ENCODE measurements around the gene TSPAN17.
"Not testable (repeated sequence)": the region's sequence is repeated elsewhere in the genome, so short reads cannot be mapped to it uniquely, and the experiment has no call there.

The TSPAN17 gene

DNA sequence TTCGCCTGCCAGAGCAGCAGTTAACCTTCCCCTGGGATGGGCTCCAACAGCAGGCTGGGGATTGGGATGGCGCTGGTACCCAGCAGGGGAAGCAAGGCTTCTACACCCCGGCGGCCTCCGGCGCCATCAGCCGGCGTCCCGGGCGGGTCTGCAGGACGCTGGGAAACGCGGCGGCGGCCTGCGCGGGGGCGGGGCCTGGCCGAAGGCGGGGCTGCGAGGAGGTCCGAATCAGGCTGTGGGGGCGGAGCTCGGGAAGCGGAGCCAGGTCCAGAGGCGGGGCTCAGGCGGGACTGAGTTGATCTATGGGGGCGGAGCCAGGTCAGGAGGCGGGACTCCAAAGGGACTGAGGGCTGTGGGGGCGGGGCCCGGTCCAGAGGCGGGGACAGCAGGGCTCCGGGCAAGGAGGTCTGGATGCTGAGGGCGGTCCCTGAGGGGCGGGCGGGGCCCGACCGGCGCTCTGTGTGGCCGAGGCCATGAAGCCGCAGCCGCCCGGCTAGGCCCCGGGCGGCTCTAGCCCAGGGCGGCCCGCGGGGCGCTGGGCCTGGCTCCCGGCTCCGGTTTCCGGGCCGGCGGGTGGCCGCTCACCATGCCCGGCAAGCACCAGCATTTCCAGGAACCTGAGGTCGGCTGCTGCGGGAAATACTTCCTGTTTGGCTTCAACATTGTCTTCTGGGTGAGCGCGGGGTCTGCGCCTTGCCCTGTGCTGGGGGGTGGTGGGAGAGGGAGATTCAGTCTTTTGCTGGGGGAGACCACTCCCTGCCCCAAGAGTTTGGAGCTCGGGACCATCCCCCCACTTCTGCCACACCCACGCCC is at the start of gene TSPAN17:
TSS of gene TSPAN17 (plus strand) at position 455 of the 813 bp plus-strand sequence. CDS start at position 587, 132 bp downstream.
- peak; percentile 98 for DNase-seq

GRCh38 chr5:176599749-176600430 is 47.4 kb upstream of the TSPAN17 start:
- not testable (repeated sequence) for DNase-seq

DNA sequence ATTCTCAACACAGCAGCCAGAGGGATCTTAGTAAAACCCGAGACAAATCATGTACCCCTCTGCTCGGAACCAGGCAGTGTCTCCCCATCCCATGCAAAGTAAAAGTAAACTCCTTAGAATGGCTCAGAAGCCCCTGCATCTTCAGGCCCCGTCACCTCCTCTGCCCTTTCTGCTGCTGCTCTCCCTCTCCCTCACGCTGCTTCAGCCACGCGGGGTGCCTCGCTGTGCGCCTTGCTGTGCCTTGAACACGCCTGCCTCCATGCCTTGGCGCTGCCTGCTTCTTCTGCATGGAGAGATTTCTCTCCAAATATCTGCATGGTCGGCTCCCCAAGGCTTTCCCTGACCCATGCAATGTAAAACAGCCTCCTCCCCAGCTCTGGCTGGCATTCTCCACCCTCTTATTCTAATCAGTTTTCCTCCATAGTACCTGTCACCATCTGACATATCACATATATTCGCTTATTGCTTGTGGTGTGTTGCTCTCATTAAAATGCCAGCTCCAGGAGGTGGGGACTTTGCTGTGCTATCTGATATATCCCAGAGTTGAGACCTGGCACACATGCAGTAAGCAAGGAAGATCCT is 45.3 kb upstream of the TSPAN17 start:
- no peak for DNase-seq

- no peak for DNase-seq
Measured at GRCh38 chr5:176603091-176603490, 44.2 kb upstream of the TSPAN17 start.

- no peak for DNase-seq
Measured at GRCh38 chr5:176606032-176606431, 41.3 kb upstream of the TSPAN17 start.

DNA sequence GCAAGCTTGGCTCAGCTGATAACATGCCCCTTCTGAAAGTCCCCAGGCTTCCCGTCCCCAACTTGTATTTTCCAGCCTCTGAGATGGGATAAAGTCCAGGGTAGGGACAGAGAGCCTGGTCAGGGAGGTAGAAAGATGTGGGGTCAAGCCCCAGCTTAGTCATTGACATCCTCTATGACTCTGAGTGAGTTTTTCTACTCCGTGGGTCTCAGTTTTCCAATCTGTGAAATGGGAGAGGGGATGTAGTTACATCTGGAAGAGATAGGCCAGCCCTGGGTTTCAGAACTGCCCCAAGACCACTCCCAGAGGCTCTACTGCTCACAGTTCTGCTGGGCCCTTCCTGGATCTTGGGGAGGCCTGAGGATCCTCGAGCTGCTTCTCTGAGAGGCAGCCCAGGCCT is 40.4 kb upstream of the TSPAN17 start:
- DNase-seq, result no peak

- no peak for DNase-seq
Measured at GRCh38 chr5:176608142-176608705, 39.1 kb upstream of the TSPAN17 start.

DNA sequence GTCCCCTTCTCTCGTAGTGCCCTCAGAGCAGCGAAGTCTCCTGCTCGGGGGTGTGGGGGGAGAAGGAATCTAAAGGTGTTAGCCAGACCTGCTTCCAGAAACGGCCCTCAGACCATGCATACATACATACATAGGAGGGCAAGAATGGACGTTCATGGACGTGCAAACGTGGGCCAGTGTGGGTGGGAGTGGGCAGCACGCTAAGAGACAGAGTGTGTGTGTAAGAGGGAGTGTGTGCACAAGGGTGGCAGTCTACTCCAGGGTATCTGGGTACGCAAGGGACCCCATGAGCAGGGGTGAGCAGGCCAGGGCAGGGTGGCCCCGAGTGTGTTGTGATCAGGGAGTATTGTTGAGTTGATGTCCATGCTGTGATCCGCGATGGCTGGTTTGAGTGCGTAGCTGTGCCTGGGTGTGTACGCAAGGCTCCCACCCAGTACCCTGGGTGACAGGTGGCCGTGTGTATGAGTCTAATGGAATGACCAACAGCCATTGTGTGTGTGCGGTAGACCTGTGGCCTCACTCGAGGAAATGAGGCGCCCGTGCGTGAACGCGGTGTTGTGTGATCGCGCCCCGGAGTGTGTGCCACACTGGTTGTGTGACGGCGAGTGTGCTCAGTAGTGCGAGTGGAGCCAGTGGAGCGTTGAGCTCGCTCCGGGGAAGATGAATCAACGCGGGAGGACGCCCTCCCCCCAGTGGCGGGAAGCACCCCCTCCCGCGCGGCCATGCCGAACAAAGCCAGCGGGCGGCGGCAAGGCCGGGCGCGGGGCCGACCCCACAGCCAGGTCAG is 38.2 kb upstream of the TSPAN17 start:
- DNase-seq, result no peak

- DNase-seq, result peak; percentile 39
Measured at GRCh38 chr5:176609724-176610434, 37.4 kb upstream of the TSPAN17 start, which contains the start of gene GPRIN1. TSS of gene GPRIN1 (minus strand) at chr5:176610156. CDS start at chr5:176599834, 10,322 bp downstream.

DNA sequence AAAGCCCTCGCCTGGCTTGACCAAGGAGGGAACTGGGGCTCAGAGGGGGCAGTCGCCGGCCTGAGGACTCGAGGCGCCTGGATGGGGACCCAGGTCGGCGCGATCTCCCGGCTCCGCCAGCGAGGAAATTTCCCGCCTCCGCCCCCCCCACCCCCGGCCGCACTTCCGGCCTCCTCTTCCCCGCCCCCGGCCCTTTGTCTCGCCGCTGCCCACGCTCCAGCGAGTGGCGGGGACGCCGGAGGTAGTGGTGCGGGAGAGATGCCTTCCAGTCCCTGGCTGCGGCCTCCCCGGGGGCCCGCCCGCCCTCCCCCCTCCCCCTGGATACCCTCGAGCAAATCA is 36.9 kb upstream of the TSPAN17 start:
- DNase-seq, result no peak

DNA sequence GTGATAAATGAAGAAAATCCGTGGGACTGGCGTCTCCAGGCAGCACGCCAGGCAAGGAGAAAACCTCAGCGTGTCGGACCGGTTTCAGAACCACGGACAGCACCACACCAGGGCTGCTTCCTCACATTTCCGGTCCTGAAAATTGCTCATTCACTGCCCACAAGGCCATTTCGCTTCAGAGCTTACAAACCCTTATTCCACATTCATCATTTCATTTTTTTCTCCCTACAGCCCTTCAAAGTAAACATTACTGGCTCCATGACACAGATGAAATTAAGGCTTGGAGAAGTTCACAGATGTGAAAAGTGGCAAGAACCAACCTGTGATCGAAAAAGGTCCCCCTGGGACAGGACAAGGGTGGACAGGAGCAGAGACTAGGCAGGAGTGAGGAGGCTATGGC is 35.8 kb upstream of the TSPAN17 start:
- DNase-seq, result peak; percentile 28

- no peak for DNase-seq
Measured at GRCh38 chr5:176612008-176612407, 35.3 kb upstream of the TSPAN17 start.

GRCh38 chr5:176612855-176613254 is 34.4 kb upstream of the TSPAN17 start:
- DNase-seq, result no peak

DNA sequence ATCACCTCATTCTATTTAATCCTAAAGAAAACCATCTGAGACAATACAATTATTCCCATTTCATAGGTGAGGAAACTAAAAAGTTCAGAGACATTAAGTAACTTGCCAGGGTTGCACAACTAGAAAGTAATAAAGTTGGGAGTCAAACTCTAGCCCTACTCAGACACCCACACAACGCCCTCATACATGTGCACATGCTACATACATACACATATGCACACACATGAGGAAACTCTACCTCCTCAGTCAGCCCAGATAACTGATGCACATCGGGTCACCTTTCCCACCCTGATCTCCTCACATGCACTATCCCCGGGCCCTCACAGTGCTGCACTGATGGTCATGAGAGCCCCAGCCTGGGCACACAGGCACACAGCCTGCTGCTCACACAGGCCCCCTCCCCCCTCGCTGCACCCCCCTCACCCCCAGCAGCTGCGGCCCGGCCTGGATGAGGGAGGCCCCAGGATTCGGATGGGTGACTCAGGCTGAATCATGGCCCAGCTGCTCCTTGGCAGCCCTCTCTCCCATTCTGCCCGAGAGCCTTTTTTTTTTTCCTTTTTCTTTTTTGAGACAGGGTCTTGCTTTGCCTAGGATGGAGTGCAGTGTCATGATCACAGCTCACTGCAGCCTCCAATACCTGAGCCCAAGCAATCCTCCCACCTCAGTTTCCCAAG is 32.3 kb upstream of the TSPAN17 start:
- no peak for DNase-seq

DNA sequence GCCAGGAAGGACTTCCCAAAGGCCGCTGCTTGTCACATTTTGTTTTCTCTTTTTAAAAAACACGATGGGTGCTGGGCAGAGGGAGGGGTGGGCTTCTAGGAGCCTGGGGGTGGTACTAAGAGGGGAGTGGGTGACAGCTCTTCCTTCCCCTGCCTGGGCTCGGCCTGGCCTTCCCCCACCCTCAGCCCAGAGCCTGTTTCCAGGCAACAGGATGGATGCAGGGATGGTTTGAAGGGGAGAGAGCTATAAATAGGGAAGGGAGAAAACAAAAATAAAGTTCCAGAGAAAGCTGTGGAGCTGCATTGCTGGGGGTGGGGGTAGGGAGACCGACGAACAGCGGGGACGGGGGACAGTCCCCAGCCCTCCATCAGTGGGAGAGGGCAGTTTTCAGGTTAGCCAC is 30.8 kb upstream of the TSPAN17 start:
- no peak for DNase-seq

DNA sequence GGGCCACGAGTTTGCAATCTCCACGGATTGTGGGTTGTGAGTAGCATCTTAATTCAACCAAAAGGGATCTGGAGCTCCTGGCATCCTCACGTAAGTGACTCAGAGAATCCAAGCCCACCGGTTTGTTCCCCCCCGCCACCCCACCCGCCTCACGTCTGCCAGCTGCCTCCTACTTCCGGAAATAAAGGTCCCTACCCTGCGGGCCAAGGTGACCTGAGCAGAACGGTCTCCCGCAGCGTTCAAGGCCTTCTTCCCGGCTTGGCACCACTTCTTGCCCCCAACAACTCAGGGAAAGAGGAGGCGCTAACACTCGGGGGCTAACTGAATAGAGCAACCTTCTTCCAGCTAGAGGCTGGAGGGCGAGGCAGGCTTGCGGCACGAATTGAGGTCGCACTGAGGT is 28.5 kb upstream of the TSPAN17 start:
- no peak for DNase-seq

DNA sequence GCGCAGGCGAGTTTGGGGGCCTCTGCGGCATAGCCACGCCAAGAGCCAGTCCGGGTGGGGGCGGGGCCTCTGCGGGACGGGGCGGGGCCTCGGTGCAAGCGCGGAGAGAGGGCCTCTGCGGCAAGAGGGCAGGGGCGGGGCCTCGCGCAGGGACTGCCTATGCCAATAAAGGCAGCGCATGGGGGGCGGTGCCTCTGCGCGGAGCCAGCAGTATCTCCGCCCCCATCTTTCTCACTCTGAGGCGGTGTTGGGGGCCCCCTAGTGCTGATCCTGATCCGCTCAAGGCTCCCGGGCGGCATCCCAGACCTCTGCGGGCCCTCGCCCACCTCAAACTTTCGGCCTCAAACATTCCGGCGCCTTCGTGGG is 28.1 kb upstream of the TSPAN17 start:
- peak; percentile 91 for DNase-seq

- DNase-seq, result no peak
Measured at GRCh38 chr5:176619569-176620332, 27.5 kb upstream of the TSPAN17 start.

GRCh38 chr5:176620333-176620981 is 26.8 kb upstream of the TSPAN17 start:
- no peak for DNase-seq

GRCh38 chr5:176621661-176622079 is 25.6 kb upstream of the TSPAN17 start:
- no peak for DNase-seq

Measured in NCI-H1048 (cell line).